Cardiac muscle cell (in vitro differentiated cells and primary cell): ENCODE measurements around the gene TMEM169. TPM values are rescaled to one million over a fixed set of nuclear protein-coding genes. Genes with fewer than 3 reads are reported as not detected.

ENCODE experiments used
- DNase-seq, 2 donors: peaks; one replicate each; pipeline versions ENCODE4 v3.0.0 to v3.0.0-alpha.2; 2010 to 2017; ENCODE audit warnings: low read depth in 1 of 2, low spot score in 1 of 2
- H3K27ac ChIP-seq: fragments of 200-600 bp; sonication (generic); 2 replicates; pipeline ENCODE4 v1.5.1; 2016
- H3K27me3 ChIP-seq: fragments of 200-600 bp; sonication (generic); 2 replicates; pipeline ENCODE4 v1.6.0; 2016; ENCODE audit warnings: control low read depth
- H3K36me3 ChIP-seq: fragments of 200-600 bp; sonication (generic); 2 replicates; pipeline ENCODE4 v1.5.1; 2016; ENCODE audit warnings: control low read depth
- H3K4me1 ChIP-seq: fragments of 200-600 bp; sonication (generic); 2 replicates; pipeline ENCODE4 v1.8.1; 2017; ENCODE audit warnings: low read depth, mild to moderate bottlenecking, mixed run types
- H3K4me3 ChIP-seq: fragments of 200-600 bp; sonication (generic); 2 replicates; pipeline ENCODE4 v1.5.1; 2016; ENCODE audit warnings: mild to moderate bottlenecking
- H3K9me3 ChIP-seq: fragments of 200-600 bp; sonication (generic); 2 replicates; pipeline ENCODE4 v1.5.1; 2017; ENCODE audit warnings: low read depth, mild to moderate bottlenecking, control low read depth
- polyA plus RNA-seq: library from polyadenylated mRNA; unstranded; fragments of >200 nt; fragmentation: Nextera tagmentation; extraction: Ambion mirVana; gene quantifications from 2 replicates; pipeline ENCODE4 v1.2.1, GENCODE V29; 2016
- total RNA-seq: library from RNA; depleted of rRNA; stranded (reverse); fragments of >200 nt; gene quantifications from 2 replicates; pipeline ENCODE4 v1.2.3, GENCODE V29; 2016
- TF ChIP-seq, protein P1 (sequence below): IDR thresholded peaks from 2 replicates; pipeline ENCODE4 v1.5.1; 2012; ENCODE audit warnings: low read depth, mild to moderate bottlenecking, low read length

The TMEM169 gene
- total and polyA plus RNA-seq, 2 experiments from 2014 or later: 1.2 to 1.9 TPM

DNA sequence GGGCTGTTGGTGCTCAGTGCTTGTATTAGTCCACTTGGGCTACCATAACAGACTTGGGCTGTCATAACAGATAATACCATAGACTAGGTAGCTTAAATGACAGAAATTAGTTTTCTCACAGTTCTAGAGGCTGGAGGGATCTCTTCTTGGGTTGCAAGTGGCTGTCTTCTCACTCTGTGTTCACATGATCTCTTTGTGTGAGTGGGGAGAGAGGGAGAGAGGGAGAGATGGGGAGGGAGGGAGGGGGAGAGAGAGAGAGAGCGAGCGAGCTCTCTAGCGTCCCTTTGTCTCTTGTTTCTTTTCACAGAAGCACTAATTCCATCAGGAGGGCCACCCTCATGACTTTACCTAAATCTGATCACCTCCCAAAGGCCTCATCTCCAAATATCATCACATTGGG lies 23.0 kb downstream of the TMEM169 start:
- no peak for DNase-seq
- no peaks in the 10 kb centered on the region for H3K27me3 ChIP-seq
- peaks cover 9% of the 10 kb centered on the region for H3K4me1 ChIP-seq
- TF ChIP-seq, protein P1, sequence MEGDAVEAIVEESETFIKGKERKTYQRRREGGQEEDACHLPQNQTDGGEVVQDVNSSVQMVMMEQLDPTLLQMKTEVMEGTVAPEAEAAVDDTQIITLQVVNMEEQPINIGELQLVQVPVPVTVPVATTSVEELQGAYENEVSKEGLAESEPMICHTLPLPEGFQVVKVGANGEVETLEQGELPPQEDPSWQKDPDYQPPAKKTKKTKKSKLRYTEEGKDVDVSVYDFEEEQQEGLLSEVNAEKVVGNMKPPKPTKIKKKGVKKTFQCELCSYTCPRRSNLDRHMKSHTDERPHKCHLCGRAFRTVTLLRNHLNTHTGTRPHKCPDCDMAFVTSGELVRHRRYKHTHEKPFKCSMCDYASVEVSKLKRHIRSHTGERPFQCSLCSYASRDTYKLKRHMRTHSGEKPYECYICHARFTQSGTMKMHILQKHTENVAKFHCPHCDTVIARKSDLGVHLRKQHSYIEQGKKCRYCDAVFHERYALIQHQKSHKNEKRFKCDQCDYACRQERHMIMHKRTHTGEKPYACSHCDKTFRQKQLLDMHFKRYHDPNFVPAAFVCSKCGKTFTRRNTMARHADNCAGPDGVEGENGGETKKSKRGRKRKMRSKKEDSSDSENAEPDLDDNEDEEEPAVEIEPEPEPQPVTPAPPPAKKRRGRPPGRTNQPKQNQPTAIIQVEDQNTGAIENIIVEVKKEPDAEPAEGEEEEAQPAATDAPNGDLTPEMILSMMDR: no peak
- no peaks in the 10 kb centered on the region for H3K36me3 ChIP-seq
- H3K4me3 ChIP-seq: no peak overlapping the region
- no peaks in the 10 kb centered on the region for H3K9me3 ChIP-seq
- no peak overlapping the region for H3K27ac ChIP-seq

DNA sequence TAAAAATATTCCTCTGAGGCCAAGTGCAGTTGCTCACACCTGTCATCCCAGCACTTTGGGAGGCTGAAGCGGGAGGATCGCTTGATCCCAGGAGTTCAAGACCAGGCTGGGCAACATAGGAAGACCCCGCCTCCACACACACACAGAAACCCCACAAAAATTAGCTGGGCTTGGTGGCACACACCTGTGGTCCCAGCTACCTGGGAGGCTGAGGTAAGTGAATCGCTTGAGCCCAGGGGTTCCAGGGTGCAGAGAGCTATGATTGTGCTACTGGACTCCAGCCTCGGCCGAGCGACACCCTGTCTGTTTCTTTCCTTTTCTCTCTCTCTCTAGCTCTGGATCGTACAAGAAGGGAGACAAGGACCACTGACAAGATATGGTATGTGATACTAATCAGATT lies 25.6 kb downstream of the TMEM169 start:
- no peaks in the 10 kb centered on the region for H3K9me3 ChIP-seq
- peaks cover 8% of the 10 kb centered on the region for H3K36me3 ChIP-seq
- H3K27ac ChIP-seq: peak overlapping the region; percentile 69
- H3K4me1 ChIP-seq: peaks cover 15% of the 10 kb centered on the region
- no peaks in the 10 kb centered on the region for H3K27me3 ChIP-seq
- DNase-seq: no peak
- no peak overlapping the region for H3K4me3 ChIP-seq
- TF ChIP-seq, protein P1: no peak

DNA sequence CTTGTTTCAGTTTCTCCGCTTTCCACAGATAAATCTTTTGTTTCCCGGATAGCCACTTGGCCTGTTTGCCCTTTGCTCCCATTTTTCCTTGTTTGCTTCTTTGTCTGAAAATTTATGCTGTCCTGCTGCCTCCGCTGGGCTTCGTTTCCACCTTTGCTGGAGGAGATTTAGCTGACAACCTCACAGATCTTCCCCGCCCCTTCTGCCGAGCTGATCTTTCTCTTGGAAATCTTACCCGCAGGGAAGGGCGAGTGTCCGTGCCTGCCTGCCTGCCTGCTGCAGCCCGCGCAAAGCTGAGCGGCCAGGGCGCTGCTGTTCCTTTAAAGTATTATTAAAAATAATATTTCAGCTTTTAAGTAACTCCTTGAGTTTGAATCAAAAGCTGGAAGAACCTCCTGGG lies 26.0 kb downstream of the TMEM169 start:
- TF ChIP-seq, protein P1: no peak
- peak; percentile 19 to 21 for DNase-seq
- Histone ChIP-seq H3K27me3 (no peaks in the 10 kb centered on the region), H3K36me3 (peaks cover 12% of the 10 kb centered on the region), H3K4me1 (peaks cover 15% of the 10 kb centered on the region), H3K4me3 (no peak overlapping the region), H3K9me3 (no peaks in the 10 kb centered on the region), H3K27ac (peak overlapping the region; percentile 69)

DNA sequence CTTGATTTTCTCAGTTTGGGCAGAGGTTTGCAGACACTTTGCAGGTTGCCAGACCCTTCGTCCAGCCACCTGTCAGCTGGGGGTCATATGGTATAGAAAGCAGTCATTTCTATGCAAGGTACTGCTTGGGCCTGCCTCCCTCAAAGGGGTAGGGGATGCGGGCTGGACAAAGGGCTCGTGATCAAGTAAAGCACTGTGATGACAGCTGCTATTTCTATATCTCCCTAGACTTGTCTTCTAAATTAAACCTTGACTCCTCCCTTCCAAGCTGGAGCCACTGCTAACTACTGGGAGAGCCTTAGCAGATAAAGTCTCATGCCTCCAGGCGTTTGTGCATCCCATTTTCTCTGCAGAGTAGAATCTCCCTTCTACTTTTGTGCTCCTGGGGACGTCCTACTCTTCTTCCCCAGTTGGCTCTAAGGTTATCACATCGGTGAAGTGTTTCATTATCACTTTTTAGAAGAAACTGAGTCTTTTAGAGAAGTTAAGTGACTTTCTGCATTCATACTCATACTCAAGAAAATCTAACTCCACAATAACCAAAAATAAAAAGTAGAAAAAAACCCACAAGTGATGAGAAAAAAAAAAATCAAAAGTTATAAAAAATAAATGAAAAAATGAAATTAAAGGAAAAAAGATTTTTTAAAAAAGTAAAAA lies 26.7 kb downstream of the TMEM169 start:
- Histone ChIP-seq H3K36me3 (peaks cover 19% of the 10 kb centered on the region), H3K4me3 (peak overlapping the region; percentile 77), H3K27ac (peak overlapping the region; percentile 69), H3K27me3 (no peaks in the 10 kb centered on the region), H3K4me1 (peaks cover 15% of the 10 kb centered on the region), H3K9me3 (no peaks in the 10 kb centered on the region)
- TF ChIP-seq, protein P1: no peak
- DNase-seq: peak in 1 of 2 donors; percentile 27

DNA sequence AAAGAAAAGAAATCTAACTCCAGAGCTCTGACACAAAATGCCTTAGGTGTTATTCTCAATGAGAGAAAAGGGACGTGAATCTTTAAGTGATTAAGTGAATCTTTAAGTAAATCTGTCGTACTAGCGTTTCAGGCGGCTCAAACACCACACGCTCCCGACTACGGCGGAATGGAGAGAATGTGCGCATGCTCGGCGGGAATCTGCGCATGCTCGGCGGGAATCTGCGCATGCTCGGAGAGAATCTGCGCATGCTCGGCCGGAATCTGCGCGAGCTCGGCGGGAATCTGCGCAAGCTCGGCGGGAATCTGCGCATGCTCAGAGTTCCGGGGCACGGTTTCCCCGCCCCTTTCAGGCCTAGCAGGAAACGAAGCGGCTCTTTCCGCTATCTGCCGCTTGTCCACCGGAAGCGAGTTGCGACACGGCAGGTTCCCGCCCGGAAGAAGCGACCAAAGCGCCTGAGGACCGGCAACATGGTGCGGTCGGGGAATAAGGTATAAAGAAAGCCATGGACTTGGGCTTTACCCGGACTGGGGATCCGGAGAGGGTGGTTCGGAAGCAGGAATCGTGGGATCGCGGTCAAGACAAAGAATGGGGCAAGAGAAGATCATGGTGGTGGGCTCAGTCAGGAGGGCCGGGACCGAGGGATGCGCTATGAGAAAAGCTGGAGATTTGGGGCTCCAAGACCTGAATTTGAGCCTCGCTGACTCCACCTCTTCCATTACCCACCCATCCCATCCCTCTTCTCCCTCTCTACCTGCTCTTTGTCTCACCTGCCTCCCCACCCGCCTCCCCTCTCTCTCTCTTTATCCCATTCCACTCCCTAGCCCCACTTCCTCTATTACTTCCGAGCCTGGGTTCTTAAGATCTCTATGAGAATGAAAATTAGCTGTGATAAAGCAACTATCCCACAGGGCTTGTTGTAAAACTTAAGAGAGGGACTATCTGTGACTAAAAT lies 27.5 kb downstream of the TMEM169 start, which contains the start of gene XRCC5:
Gene XRCC5, plus strand, starts transcription at position 382 of the 955 bp plus-strand sequence. Its CDS starts 89 bp downstream, at position 471.
- Histone ChIP-seq H3K9me3 (no peaks in the 10 kb centered on the region), H3K36me3 (peaks cover 21% of the 10 kb centered on the region), H3K4me3 (peak within 1 kb of the TSS; percentile 77), H3K4me1 (peaks cover 15% of the 10 kb centered on the region), H3K27me3 (no peaks in the 10 kb centered on the region), H3K27ac (peak within 1 kb of the TSS; percentile 88)
- TF ChIP-seq, protein P1: no peak
- peak; percentile 98 for DNase-seq
